Amygdala (tissue), 56 donors: ENCODE measurements around the gene LANCL2.

ENCODE experiments used
- DNase-seq, 56 donors: peaks; one replicate each; lab custom pipeline; 2025; lab: John Stamatoyannopoulos, UW

LANCL2 gene

DNA sequence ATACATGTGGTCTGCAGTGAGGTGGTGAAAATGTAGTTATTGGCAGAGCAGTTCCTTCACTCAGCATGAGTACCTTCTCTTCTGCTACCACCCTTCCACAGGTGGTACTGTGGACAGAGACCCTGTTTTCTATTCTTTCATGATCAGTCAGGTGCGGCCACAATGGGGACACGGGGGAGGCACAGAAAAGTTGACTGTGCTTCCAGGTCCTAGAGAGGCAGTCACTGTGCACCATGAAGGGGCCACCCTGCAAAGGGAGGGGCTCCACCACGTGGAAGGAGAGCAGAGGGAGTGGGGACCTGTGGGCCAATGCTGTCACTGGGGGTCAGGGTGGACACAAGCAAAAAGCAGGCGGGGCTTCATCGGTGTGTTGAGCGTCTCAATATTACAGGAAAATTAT lies 3.6 kb upstream of the LANCL2 start:
- DNase-seq = no peak

DNA sequence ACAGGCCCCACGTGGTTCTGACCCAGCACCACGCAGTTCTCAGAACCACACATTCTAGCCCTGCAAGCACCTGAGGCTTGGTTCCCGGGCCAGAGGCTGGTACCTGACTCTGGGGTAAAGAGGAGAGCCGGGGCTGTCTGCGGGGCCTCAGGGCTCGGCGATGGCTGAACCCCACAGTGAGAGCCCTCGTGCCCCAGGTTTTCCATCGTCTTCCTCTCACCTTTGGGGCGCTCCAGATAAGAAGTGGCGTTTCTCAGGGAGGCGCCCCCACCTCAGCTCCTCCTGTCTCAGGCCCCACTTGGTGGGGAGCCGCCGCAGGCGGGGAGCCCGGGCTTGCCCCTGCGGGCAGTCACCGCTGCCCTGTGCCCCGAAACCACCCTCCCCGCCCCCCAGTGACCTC lies 2.2 kb upstream of the LANCL2 start:
- DNase-seq = no peak

DNA sequence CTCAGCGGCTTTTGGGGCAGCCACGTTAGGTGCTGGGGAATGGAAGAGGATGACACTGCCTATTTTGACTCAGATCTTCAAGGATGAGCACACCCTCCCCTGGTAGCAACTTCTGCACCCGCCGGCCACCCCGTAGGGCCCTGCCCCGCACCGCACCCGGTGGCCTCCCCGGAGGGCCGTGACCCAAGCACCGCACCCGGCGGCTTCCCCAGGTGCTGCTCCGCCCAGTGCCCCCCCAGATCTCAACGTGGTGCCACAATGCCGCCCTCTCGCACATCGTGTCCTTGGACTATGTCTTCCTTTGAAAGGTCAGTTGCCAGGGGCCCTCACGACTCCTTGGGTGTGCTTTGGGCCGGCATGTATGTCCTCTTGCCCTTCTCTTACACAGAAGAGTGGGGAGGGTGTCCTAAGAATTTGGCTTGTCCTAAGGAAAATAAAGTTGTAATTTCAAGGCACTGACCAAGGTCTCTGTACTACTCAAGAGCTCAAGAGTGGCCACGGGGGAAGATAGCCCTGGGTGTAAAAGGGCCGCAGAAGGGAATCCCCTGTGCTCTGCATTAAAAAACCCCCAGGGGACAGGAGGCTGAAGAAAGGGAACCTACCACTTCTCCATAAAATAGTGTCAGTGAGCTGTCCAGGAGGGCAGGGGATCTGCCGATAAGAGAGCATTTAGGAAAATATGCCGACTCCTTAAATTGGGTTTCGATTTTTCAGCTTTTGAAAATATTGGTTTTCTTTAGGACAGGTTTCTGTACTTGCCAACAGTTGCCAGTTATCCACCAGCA lies 1.6 kb upstream of the LANCL2 start:
- DNase-seq = no peak

DNA sequence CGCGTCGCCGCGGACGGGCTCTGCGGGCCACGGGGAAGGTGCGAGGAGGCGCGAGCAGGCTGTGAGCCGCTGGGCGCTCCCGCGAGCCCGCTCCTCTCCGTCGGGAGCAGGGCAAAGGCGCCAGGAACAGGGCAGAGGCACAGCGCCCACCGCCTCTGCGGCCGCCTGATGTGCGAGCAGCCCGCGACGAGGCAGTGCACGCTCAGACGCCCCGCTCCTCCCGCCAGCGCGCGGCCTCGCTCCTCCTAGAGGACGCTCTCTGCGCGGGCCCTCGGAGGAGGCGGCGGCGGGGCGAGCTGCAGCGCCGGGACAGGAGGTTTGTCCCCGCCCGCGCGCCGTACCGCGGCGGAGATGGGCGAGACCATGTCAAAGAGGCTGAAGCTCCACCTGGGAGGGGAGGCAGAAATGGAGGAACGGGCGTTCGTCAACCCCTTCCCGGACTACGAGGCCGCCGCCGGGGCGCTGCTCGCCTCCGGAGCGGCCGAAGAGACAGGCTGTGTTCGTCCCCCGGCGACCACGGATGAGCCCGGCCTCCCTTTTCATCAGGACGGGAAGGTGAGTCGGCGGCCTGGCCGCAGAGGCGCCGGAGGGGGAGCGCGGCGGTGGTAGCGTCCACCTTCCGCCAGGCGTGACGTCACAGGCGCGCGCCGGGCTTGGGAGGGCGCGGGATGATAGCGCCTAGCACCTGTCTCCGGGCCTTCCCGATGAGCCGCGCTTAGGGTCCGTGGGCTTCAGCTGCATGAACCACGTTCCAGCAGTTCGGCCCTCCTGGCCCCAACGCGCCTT lies 731 bp downstream of the LANCL2 start:
- DNase-seq = peak; percentile 59 to 100 (median 93)

DNA sequence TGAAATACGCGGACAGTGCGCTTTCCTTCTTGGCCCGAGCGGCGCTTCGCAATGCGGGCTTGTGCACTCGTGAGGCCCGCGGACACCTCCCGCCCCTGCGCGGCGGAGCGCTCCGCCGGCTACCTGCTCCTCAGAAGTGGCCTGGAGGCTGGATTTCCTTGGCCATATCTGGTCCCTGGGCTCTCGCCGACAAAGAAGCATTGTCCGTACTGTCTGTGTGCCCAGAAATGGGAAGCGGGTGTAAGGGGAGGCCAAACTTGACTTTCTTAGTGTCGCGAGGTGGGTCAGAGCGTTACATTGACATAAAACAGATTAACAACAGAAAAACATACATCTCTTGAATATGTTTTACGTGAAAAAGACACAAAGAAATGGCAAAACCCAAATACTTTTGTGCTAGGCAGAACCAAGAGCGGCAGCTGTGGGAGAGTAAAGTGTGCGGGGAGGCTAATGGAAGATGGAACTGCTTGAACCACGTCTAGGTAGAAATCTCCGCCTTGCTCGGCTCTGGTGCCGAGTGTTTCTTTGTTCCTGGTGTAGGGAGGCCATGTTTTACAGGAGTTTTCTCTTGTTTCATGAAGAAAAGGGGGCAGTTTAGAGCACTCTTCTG lies 1.4 kb downstream of the LANCL2 start:
- no peak for DNase-seq

DNA sequence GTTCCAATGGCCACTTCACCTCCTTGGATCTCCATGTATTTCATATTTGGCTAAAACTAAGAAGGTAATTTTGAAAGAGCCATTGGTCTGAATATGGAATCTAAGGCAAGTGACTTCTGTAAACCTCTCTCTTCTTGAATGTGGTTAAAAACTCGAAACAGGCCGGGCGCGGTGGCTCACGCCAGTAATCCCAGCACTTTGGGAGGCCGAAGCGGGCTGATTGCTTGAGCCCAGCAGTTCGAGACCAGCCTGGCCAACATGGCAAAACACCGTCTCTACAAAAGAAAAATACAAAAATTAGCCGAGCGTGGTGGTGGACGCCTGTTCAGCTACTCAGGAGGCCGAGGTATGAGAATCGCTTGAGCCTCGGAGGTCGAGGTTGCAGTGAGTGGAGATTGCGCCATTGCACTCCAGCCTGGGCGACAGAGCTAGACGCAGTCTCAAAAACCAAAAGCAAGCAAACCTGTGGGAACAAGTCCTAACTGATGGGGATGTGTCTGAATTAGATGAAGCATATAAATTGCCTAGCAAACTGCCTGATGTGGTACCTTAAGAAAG lies 2.2 kb downstream of the LANCL2 start:
- no peak for DNase-seq

DNA sequence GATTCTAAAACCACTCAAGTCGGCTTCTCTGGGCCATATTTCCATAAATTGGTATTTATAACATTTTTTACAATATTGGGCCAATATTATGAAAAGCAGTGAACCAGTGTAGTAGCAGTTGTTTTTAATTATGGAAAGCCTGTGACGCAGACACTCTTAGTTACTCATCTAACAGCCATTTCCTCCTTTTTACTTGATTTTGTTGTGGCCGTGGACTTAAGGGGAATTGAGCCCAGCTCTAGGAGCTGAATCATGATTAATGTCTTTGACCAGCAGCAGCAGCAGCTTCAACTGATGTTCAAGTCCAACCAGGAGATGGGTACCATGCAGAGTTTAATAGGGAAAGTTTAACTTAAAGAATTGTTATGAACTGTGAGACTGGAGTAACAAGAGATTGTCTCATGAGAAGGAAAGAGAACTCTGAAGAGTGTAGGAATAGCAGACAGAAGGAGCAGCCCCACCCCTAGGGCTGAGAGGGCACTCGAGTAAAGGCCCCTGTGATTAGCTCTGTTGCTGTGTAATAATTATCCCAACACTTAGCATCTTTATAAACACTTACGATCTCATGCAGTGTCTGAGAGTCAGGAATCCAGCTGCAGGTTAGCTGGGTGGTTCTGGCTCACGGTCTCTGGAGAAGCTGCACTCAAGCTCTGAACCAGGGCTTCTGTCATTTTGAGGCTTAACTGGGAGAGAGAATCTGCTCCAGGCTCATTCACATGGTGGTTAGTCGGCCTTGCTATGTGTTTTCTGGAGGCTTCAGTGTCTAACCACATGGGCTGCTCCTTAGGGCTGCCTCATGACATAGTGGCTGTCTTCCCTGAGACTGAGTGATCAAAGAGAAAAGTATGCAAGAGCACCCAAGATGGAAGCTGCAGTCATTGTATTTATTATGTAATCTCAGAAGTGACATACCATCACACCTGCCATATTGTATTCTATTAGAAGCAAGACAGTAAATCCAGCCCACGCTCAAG lies 4.6 kb downstream of the LANCL2 start:
- DNase-seq = no peak

DNA sequence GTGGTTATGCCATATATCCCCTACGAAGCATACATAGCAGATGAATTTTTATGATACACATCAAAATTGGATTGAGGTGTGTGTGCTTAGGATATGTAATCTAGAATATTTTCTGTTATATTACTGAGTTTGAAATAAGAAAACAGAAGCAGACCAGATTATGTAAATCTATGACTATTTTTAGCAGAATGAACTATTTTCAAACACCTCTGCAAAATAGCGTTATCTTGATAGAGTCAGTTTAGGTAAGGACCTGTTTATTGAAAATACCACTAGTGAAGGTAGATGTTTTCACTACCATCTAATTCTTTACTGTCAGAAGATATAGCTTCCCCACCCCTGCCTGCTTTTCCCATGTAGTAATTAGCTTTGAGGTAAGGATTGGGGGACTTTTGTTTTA lies 9.1 kb downstream of the LANCL2 start:
- DNase-seq = no peak

DNA sequence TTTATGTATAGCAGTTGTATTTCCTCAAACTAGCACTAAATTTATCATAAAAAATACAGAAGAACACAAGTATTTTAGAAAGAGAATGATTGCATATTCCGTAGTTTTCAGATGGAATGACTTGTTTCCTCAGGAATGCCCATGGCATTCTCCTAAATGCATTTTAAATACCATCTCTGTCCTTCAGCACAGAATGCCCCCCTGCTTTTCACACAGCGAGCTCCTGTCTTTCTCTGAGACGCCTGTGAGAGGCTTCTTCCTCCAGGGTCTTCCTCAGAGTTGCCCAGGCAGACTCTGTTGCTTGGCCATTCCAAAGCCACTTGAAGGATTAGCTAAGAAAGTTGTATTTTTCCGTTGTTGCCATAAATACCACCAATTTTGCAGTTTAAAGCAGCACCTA lies 10.1 kb downstream of the LANCL2 start:
- no peak for DNase-seq

DNA sequence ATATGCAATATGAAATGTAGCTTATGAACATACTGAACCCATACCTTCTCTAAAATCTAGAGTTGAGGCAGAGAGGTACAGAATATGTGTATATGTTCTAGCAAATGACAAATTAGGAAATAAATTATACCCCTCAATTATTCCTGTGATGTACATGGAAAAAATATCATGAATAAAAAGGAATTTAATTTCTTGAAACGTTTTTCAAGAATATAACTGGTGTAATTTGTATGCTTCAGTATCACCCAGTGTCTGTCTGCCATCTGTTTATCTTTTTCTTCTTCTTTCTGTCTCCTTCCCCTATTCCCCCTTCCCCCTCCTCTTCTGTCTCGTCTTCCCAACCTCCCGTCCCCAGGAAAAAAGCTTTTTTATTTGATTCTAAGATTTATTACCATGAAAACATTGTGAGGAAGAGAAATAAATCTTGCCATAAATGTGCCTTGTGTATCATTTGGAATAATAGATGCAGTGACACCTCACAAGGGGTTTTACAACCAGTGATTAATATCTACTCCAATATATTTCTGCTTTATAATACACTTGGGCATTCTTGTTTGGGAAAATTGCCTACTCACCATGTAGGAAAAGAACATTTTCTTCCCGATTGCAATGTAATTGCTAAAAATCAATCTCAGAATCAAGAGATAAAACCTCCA lies 12.2 kb downstream of the LANCL2 start:
- DNase-seq = no peak

DNA sequence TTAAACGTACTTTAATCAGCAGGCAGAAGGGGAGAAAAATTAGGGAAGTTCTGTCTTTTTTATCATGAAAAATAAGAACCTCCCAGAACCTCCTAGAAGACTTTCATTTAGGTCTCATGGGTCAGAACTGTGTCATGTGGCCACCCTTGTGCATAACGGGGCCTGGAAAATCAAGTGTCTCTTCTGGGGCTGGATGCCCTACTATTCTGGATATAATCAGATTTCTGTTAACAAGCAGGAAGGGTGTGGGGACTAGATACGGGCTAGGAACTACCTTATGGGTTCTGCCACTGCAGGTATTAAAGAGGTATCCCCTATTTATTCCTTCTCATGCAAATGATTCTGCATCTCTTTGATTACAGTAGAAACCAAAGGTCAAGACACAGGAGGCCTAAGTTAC lies 14.1 kb downstream of the LANCL2 start:
- no peak for DNase-seq

DNA sequence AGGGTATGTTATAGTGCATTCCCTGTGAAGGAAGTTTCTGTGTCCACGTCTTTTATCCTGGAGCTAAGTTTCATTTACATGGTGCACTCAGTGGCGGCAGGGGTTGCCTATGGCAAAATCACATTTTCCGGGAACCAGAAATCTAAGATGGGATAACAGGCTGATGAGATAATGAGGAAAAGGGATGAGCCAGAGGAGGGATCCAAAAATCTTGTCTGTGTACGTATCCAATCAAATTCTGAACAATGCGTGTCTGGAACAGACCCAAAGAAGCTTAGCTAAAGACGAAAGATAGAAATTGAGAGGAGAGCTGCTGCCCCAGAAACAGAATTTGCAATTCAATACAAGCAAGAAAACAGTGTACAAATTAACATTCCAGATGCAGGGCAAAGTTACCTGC lies 16.1 kb downstream of the LANCL2 start:
- DNase-seq = no peak

DNA sequence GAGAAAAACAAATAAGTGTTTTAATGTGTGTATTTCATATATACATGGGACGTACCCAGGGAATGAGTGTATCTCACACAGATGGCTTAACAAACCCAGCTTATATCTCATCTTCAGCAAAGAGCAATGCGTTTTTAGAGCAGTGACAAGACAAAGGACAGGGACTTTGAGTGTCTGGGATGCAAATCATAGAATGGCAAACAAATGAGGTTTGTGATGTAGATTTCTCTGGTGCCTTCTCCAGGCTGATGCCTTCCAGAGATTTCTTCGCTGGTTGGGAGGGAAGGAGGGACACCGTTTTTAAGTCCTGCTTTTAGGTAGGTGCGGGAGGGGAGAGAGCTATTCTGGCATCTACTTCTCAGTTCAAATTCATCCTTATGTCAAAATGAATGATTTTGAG lies 16.6 kb downstream of the LANCL2 start:
- peak in 4 of 56 donors; percentile 12 to 30 (median 24) for DNase-seq

DNA sequence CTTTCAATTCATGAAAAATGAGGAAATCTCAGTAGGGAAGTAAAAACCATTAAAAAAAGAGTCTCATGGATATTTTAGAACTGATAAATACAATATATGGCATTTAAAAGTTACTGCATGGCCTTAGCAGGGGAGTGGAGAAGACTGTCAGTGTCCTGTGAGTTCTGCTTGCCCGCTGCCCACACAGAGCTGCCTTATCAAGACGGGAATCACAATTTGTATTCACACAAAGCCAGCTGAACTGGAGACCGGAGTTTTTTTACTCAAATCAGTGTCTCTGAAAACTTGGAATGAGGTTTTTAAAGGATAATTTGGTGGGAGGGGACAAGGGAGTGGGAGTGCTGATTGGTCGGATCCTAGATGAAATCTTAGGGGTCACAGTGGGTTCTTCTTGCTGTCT lies 17.1 kb downstream of the LANCL2 start:
- peak in 4 of 56 donors; percentile 5 to 32 (median 20) for DNase-seq

DNA sequence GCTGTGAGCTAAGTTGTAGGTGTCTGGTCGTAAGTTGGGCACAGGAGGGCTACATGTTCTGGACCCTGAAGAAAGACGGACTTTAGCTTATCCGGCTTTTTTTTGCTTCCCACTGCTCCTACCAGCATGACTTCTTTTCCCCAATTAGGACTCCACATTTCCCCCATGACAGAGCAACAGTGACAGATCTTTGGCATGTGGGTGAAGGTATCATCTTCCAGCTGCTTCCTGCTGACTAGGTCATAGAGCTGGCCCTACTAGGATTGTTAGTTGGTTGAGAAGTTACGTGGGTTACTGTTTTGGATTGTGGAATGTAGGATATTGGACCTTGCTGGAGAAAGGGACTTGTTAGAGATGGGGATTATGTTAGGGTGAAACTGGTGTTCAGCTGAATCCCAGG lies 21.4 kb downstream of the LANCL2 start:
- no peak for DNase-seq

DNA sequence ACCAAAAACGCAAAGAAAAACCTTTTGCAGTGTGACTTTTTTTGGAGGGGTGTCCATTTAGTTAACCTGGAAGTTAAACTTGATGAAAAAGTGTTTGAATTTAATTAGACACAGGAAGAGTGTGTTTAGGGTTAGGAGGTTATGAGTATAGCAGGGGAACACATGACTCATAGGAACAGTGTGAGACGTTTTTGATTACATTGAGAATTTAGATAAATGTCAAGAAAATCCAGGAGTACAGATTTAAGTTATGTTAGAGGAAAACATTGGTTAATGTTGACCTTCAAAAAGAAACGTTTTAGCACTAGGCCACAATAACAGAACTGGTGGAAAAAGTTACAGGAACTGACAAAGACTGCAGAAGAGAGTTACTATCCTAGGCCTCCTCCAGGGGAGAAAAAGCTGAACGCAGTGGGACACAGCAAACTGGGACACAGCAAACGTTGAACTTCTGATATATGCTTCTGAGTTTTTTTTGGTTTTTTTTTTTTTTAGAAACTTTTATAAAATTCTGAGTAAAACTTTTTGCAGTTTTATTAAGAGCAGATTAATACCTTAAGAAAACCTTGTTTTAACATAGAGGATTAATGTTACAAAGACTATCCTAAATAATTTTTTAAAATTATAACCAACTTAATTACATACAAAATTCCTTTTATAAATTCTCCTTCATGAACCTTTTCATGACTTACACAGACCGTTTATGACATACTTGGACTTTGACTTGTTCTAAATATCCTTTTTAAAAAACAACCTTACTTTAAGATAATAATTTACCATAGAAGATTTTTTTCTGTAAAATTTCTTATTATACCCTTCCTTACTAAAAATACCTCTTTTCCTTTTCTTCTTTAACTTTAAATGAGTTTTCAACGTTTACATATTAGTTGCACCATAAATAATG lies 22.2 kb downstream of the LANCL2 start:
- no peak for DNase-seq

DNA sequence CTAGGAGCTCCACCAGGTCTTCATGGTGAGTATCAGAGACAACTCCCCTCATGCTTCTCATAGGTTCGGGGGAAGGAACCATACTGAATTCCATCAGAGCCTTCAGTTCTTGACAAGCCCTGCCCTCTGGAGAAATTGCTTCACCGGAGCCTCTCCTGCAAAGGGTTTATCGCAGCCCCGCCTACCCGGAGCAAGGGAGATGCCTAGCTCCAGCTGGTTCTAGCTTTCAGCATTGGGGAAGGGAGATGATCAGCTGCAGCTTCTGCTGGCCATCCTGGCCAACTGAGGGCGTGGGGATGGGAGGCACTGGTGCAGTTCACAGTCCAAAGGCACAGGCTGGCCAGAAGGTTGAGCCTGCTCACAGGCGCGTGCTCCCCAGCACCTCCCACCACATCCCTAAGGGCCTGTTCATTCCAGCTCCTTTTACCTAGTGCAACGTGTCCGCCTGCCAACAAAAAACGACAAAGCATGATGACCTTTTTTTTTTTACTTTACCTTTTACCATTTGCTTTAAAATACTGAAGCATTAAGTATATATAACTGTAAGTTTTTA lies 31.2 kb downstream of the LANCL2 start:
- no peak for DNase-seq

DNA sequence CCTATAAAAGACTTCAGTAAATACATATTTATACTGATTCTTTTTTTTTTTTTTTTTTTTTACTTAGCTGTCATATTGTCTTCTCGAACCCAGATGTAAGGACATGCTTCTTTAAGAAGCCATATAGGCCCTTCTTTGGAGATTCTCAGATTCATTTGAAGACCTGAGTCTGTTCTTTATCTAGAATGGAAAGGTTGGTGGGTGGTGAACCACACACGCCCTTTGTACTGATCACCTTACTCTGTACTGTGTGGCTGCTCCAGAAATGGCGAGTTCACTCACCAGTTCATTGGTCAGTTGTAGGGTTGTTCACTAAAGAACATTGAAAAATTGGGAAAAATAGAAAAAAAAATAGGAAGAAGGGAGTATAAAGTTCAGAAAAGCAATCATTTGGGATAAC lies 32.5 kb downstream of the LANCL2 start:
- DNase-seq = no peak
